H1 (cell line): ENCODE measurements around the gene FXR2. TPM values are rescaled to one million over a fixed set of nuclear protein-coding genes. Genes with fewer than 3 reads are reported as not detected.
A peak's percentile ranks its signal among the peaks of the same experiment; 100 is the strongest.

ENCODE experiments used
- BACH1 ChIP-seq: IDR thresholded peaks from 2 replicates; pipeline ENCODE4 v1.6.1; 2012; ENCODE audit warnings: low read length, improper control_type of control experiment
- CREB1 ChIP-seq: IDR thresholded peaks from 2 replicates; pipeline ENCODE4 v1.6.1; 2012; ENCODE audit warnings: inconsistent platforms
- GTF2F1 ChIP-seq: IDR thresholded peaks from 2 replicates; pipeline ENCODE4 v1.6.1; 2012; ENCODE audit warnings: low read depth, low read length, improper control_type of control experiment, borderline replicate concordance
- HDAC2 ChIP-seq, 2 experiments: fragments of 300-600 bp in 1 of 2; sonication (generic) in 1 of 2; IDR thresholded peaks; 2 replicates each; pipeline ENCODE4 v1.6.1; 2011 to 2012; ENCODE audit warnings: low read depth in 2 of 2, low read length in 2 of 2, mild to moderate bottlenecking in 2 of 2, moderate library complexity in 2 of 2, borderline replicate concordance in 1 of 2, inconsistent platforms in 1 of 2
- KDM4A ChIP-seq: IDR thresholded peaks from one replicate; pipeline ENCODE4 v1.7.1; 2012; ENCODE audit warnings: low read depth, mild to moderate bottlenecking, moderate library complexity, low read length, inconsistent platforms; ENCODE audit not compliant: severe bottlenecking
- MAX ChIP-seq: IDR thresholded peaks from 2 replicates; pipeline ENCODE4 v1.6.1; 2012; ENCODE audit warnings: inconsistent platforms
- PHF8 ChIP-seq: fragments of 200-600 bp; sonication (generic); conservative IDR thresholded peaks from 2 replicates; pipeline ENCODE4 v1.7.1; 2012; ENCODE audit warnings: low read depth, mild to moderate bottlenecking, inconsistent platforms, low read length, moderate library complexity
- POLR2AphosphoS5 ChIP-seq: IDR thresholded peaks from 2 replicates; pipeline ENCODE4 v1.6.1; 2011; ENCODE audit warnings: low read depth, low read length
- POU5F1 ChIP-seq: IDR thresholded peaks from 2 replicates; pipeline ENCODE4 v1.6.1; 2011; ENCODE audit warnings: low read depth, mild to moderate bottlenecking, low read length, moderate library complexity
- SP4 ChIP-seq: IDR thresholded peaks from 2 replicates; pipeline ENCODE4 v1.6.1; 2012; ENCODE audit warnings: low read length, inconsistent platforms
- TAF1 ChIP-seq: IDR thresholded peaks from 2 replicates; pipeline ENCODE4 v1.6.1; 2011; ENCODE audit warnings: mild to moderate bottlenecking, low read depth, low read length
- polyA plus RNA-seq, 7 experiments: library from polyadenylated mRNA; depleted of rRNA in 3 of 7; stranded (reverse) in 5 of 7; unstranded in 2 of 7; fragments of >200 nt in 5 of 7; fragments of 200-250 nt in 2 of 7; gene quantifications; 1 replicate in 5 of 7; 2 replicates in 1 of 7; 4 replicates in 1 of 7; pipeline versions ENCODE4 v1.2.1 to v1.2.3, GENCODE V29; 2011 to 2013; ENCODE audit warnings: missing spikeins in 2 of 7, mixed read lengths in 2 of 7
- total RNA-seq: library from RNA; stranded (reverse); fragmentation: NEBNext Ultra II Directional; extraction: Animal tissue kit (Norgen Biotek cat#: 25700); gene quantifications from 2 replicates; pipeline ENCODE4 v1.2.1, GENCODE V29; 2021

Gene FXR2
- total and polyA plus RNA-seq, 2 of the 8 experiments (the other 6 are each of a cell fraction or from before 2014, with no cell fraction given): 26.2 to 44.0 TPM

- TF ChIP-seq PHF8 (peak; percentile 87), KDM4A (peak; percentile 43), HDAC2 (IDR thresholded peaks at IDR 0.05; ENCODE audit: borderline replicate concordance in 1 of 2, low read depth in 2 of 2, low read length in 2 of 2) (no peak), SP4 (no peak), TAF1 (peak; percentile 96), POU5F1 (no peak), GTF2F1 (no peak; the same call in 1 of the 2 replicates), BACH1 (no peak), POLR2AphosphoS5 (peak; percentile 90), MAX (peak; percentile 83), CREB1 (no peak; the same call in 1 of the 2 replicates)
These were observed 31.2 kb downstream of the FXR2 start, which contains the start of gene MPDU1 (continued) for GRCh38 chr17:7583253-7584109.
